GM12874 (cell line): ENCODE data around the gene RAET1G.

Source experiments
- CTCF ChIP-seq: IDR thresholded peaks from 2 replicates; pipeline ENCODE4 v1.5.1; 2011; ENCODE audit warnings: low read depth, mild to moderate bottlenecking, control low read depth, low read length, moderate library complexity; ENCODE audit not compliant: insufficient read depth

Gene RAET1G

GRCh38 chr6:149909701-149910470 lies 13.0 kb downstream of the RAET1G start:
- TF ChIP-seq CTCF = no peak

GRCh38 chr6:149907317-149907716 lies 15.6 kb downstream of the RAET1G start:
- no peak for TF ChIP-seq CTCF

- TF ChIP-seq CTCF = no peak
Measured at GRCh38 chr6:149906405-149906804, 16.5 kb downstream of the RAET1G start.

GRCh38 chr6:149905911-149906371 lies 17.0 kb downstream of the RAET1G start:
- no peak for TF ChIP-seq CTCF

- no peak for TF ChIP-seq CTCF
Measured at GRCh38 chr6:149905371-149905910, 17.5 kb downstream of the RAET1G start.

GRCh38 chr6:149904661-149905370 lies 18.1 kb downstream of the RAET1G start:
- TF ChIP-seq CTCF = no peak

- no peak for TF ChIP-seq CTCF
Measured at GRCh38 chr6:149903938-149904611, 18.8 kb downstream of the RAET1G start.
